Caco-2 (cell line): Measurements from ENCODE around the gene KIAA2012. TPM values are rescaled to one million over a fixed set of nuclear protein-coding genes. Genes with fewer than 3 reads are reported as not detected.
A peak's percentile ranks its signal among the peaks of the same experiment; 100 is the strongest.

Experiments
- BruUV-seq: library from RNA; stranded (reverse); fragments of 400-500 nt; replicated peaks from 2 replicates; lab custom pipeline; 2021; lab: Mats Ljungman, UMichigan
- CTCF ChIA-PET: fragments of 300-600 bp; sonication (Branson Sonifier 250); formaldehyde crosslinking; loops from one replicate; lab custom pipeline; 2022; ENCODE audit warnings: antibody characterized with exemption; lab: Charles Lee
- POLR2A ChIA-PET: fragments of 300-600 bp; sonication (Branson Sonifier 250); formaldehyde crosslinking; loops from one replicate; lab custom pipeline; 2022; ENCODE audit warnings: antibody characterized with exemption; lab: Charles Lee
- DNase-seq, 2 experiments: peaks; one replicate each; pipeline versions ENCODE4 v3.0.0 to v3.0.0-alpha.2; 2020 to 2022
- H3K27me3 ChIP-seq: replicated peaks from 2 replicates; pipeline ENCODE4 v1.6.0; 2011; ENCODE audit warnings: low read length; ENCODE audit not compliant: control insufficient read depth, insufficient read depth
- H3K36me3 ChIP-seq: 2 replicates; pipeline ENCODE4 v1.5.1; 2011; ENCODE audit warnings: low read length; ENCODE audit not compliant: control insufficient read depth, insufficient read depth
- H3K4me1 ChIP-seq: fragments of 250-450 bp; sonication (Bioruptor Pico); 2 replicates; pipeline ENCODE4 v1.5.1; 2020; ENCODE audit warnings: mild to moderate bottlenecking
- H3K4me3 ChIP-seq: 2 replicates; pipeline ENCODE4 v1.5.1; 2011; ENCODE audit warnings: low read depth, mild to moderate bottlenecking, control low read depth, low read length
- H3K9me3 ChIP-seq: fragments of 250-450 bp; sonication (Bioruptor Pico); 2 replicates; pipeline ENCODE4 v1.5.1; 2020; ENCODE audit warnings: mild to moderate bottlenecking, moderate library complexity
- H3K27ac Mint-ChIP-seq: one replicate; pipeline ENCODE4 v1.8.0; 2022; ENCODE audit warnings: mixed read lengths; ENCODE audit not compliant: unreplicated experiment
- H3K27me3 Mint-ChIP-seq: one replicate; pipeline ENCODE4 v1.8.0; 2022; ENCODE audit warnings: mixed read lengths; ENCODE audit not compliant: insufficient read depth, unreplicated experiment
- H3K36me3 Mint-ChIP-seq: one replicate; pipeline ENCODE4 v1.8.0; 2022; ENCODE audit warnings: mild to moderate bottlenecking, mixed read lengths; ENCODE audit not compliant: insufficient read depth, unreplicated experiment
- H3K4me1 Mint-ChIP-seq: one replicate; pipeline ENCODE4 v1.8.0; 2022; ENCODE audit warnings: low read depth, mixed read lengths; ENCODE audit not compliant: unreplicated experiment
- H3K4me3 Mint-ChIP-seq: one replicate; pipeline ENCODE4 v1.8.0; 2022; ENCODE audit warnings: mild to moderate bottlenecking, moderate library complexity, mixed read lengths; ENCODE audit not compliant: unreplicated experiment
- H3K9me3 Mint-ChIP-seq: one replicate; pipeline ENCODE4 v1.8.0; 2022; ENCODE audit warnings: mixed read lengths; ENCODE audit not compliant: unreplicated experiment
- intact Hi-C: fragments of 100-400 bp; cut with micrococcal nuclease; formaldehyde crosslinking; loops from one replicate; pipeline ENCODE4 v1.10.0; 2022; ENCODE audit not compliant: unreplicated experiment
- total RNA-seq: library from RNA; stranded (reverse); gene quantifications from 2 replicates; pipeline ENCODE4 v1.2.3, GENCODE V29; 2022
- TF ChIP-seq, protein P1 (sequence below), 2 experiments: fragments of 200-600 bp in 1 of 2; IDR thresholded peaks; 1 replicate in 1 of 2; 2 replicates in 1 of 2; pipeline versions ENCODE4 v1.5.1 to v1.8.0; 2011 to 2022; ENCODE audit warnings: antibody characterized with exemption in 1 of 2, control low read depth in 1 of 2, inconsistent platforms in 1 of 2, low read depth in 1 of 2, low read length in 1 of 2, mild to moderate bottlenecking in 1 of 2, moderate library complexity in 1 of 2; ENCODE audit not compliant: insufficient read depth in 1 of 2, severe bottlenecking in 1 of 2, unreplicated experiment in 1 of 2

Gene KIAA2012
- total RNA-seq, 1 experiment from 2014 or later = 0.27 TPM

DNA sequence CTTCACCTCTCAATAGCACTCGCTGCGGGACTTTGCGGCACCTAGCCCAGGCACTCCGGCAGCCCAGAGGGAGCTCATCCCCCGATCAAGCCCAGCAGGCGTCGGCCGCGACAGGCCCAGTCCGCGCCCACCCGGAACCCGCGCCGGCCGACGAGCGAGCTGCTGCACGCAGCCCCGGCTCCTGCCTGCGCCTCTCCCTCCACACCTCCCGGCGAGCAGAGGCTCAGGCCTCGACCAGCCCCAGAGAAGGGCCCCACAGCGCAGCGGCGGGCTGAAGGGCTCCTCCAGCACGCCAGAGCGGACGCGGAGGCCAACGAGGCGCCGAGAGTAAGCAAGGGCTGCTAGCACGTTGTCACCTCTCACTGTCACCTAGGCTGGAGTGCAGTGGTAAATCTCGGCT is 63.5 kb downstream of the KIAA2012 start:
- CTCF ChIA-PET = no interaction called here
- no peak for DNase-seq
- no peaks in the 10 kb centered on the region for H3K27me3 ChIP-seq
- Mint-ChIP-seq H3K4me3 (no peak overlapping the region), H3K4me1 (peaks cover 31% of the 10 kb centered on the region), H3K27ac (peak overlapping the region; percentile 95), H3K36me3 (no peaks in the 10 kb centered on the region), H3K9me3 (no peaks in the 10 kb centered on the region), H3K27me3 (no peaks in the 10 kb centered on the region)
- H3K4me3 ChIP-seq = no peak overlapping the region
- H3K9me3 ChIP-seq = no peaks in the 10 kb centered on the region
- no TSS peak for BruUV-seq
- H3K36me3 ChIP-seq = no peaks in the 10 kb centered on the region
- TF ChIP-seq, protein P1, sequence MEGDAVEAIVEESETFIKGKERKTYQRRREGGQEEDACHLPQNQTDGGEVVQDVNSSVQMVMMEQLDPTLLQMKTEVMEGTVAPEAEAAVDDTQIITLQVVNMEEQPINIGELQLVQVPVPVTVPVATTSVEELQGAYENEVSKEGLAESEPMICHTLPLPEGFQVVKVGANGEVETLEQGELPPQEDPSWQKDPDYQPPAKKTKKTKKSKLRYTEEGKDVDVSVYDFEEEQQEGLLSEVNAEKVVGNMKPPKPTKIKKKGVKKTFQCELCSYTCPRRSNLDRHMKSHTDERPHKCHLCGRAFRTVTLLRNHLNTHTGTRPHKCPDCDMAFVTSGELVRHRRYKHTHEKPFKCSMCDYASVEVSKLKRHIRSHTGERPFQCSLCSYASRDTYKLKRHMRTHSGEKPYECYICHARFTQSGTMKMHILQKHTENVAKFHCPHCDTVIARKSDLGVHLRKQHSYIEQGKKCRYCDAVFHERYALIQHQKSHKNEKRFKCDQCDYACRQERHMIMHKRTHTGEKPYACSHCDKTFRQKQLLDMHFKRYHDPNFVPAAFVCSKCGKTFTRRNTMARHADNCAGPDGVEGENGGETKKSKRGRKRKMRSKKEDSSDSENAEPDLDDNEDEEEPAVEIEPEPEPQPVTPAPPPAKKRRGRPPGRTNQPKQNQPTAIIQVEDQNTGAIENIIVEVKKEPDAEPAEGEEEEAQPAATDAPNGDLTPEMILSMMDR (IDR thresholded peaks at IDR 0.05; ENCODE audit: insufficient read depth in 1 of 2, low read depth in 1 of 2, low read length in 1 of 2, severe bottlenecking in 1 of 2, unreplicated experiment in 1 of 2) = no peak
- POLR2A ChIA-PET = interaction anchor here (0.6 kb wide), 1 partner anchor 270 kb away, joined by 3 read pairs; no protein-coding TSS in a partner anchor
- intact Hi-C loops = no loop called here
- H3K4me1 ChIP-seq = peaks cover 40% of the 10 kb centered on the region

DNA sequence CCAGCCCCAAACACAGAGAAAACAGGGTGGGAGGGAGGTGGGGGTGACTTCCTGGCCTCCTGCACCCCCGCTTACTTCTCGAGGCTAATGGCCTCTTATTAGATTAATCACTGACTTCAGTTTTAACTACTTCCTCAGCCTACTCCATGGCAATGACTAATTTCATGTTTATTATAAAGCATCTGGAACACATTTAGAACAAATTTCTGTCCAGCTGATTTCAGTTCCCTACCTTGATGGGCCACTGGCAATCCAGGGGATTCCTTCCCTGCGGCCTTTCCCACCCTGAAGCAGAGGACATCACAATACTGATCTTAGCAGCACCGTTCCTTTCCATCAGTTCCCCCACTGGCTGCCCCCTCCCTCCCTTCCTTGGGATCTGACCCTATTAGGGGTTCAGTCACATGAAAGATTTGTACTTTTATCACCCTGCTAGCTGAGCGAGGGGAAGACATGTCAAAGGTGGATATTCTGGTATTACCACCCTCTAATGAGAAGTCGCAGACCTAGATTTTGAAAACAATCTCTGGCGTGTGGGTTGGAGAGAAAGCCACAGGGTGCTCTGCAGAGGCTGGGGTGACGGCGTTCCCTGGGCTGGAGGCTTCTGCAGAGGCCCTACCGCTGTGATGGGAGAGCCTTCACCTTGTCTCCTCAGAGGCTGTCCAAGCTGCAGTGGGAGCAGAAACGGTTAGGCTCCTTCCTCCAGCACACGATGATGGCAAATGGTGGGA is 67.6 kb downstream of the KIAA2012 start:
- ChIA-PET CTCF (no interaction called here), POLR2A (interaction anchor here (0.7 kb wide), 1 partner anchor 113 kb away, joined by 3 read pairs; no protein-coding TSS in a partner anchor)
- DNase-seq = no peak
- no peaks in the 10 kb centered on the region for H3K36me3 Mint-ChIP-seq
- no peaks in the 10 kb centered on the region for H3K27me3 ChIP-seq
- H3K36me3 ChIP-seq = no peaks in the 10 kb centered on the region
- H3K9me3 Mint-ChIP-seq = no peaks in the 10 kb centered on the region
- peaks cover 26% of the 10 kb centered on the region for H3K4me1 Mint-ChIP-seq
- peak overlapping the region; percentile 31 for H3K27ac Mint-ChIP-seq
- intact Hi-C loops = no loop called here
- no peaks in the 10 kb centered on the region for H3K9me3 ChIP-seq
- peaks cover 17% of the 10 kb centered on the region for H3K4me1 ChIP-seq
- BruUV-seq = no TSS peak
- H3K4me3 ChIP-seq = no peak overlapping the region
- no peaks in the 10 kb centered on the region for H3K27me3 Mint-ChIP-seq
- TF ChIP-seq, protein P1 (IDR thresholded peaks at IDR 0.05; ENCODE audit: insufficient read depth in 1 of 2, low read depth in 1 of 2, low read length in 1 of 2, severe bottlenecking in 1 of 2, unreplicated experiment in 1 of 2) = no peak
- H3K4me3 Mint-ChIP-seq = no peak overlapping the region

DNA sequence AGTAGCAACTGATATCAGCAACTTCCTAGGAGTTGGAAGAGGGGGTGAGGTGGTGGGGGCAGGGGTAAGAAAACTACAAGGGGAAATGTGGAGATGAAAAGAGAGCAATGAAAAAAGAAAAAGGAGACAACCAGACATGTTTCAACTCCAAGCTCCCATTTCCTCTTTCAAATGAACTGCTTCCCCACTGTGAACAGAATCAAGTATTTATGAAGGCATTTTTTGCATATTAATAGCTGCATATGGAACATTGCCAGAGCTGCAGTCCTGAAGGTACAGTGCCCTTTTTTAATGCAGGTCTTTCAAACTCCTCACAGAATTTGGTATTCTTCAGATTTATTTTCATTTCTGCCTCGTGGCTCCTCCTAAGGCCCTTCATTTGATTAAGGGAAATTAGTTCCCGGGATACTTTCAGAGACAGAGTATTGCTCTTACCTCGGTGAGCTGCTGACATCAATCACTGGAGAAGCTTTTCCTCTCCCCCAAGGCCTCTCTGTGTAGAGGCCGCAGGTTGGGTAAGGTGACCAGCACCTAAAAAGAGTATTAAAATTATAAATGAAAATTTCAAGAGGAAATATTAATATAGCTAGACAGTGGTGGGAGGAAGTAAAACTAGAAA is 68.4 kb downstream of the KIAA2012 start:
- no peaks in the 10 kb centered on the region for H3K36me3 Mint-ChIP-seq
- no TSS peak for BruUV-seq
- intact Hi-C loops = no loop called here
- TF ChIP-seq, protein P1 (IDR thresholded peaks at IDR 0.05; ENCODE audit: insufficient read depth in 1 of 2, low read depth in 1 of 2, low read length in 1 of 2, severe bottlenecking in 1 of 2, unreplicated experiment in 1 of 2) = no peak
- POLR2A ChIA-PET = interaction anchor here (0.7 kb wide), 1 partner anchor 114 kb away, joined by 3 read pairs; no protein-coding TSS in a partner anchor
- peaks cover 10% of the 10 kb centered on the region for H3K4me1 ChIP-seq
- DNase-seq = no peak
- peaks cover 20% of the 10 kb centered on the region for H3K4me1 Mint-ChIP-seq
- no peak overlapping the region for H3K4me3 Mint-ChIP-seq
- no peaks in the 10 kb centered on the region for H3K9me3 ChIP-seq
- no peaks in the 10 kb centered on the region for H3K27me3 ChIP-seq
- no peaks in the 10 kb centered on the region for H3K36me3 ChIP-seq
- no peak overlapping the region for H3K4me3 ChIP-seq
- H3K9me3 Mint-ChIP-seq = no peaks in the 10 kb centered on the region
- H3K27me3 Mint-ChIP-seq = no peaks in the 10 kb centered on the region
- peak overlapping the region; percentile 31 for H3K27ac Mint-ChIP-seq
- CTCF ChIA-PET = no interaction called here
